ENCODE data around the gene KCNMB1.

Gene KCNMB1

DNA sequence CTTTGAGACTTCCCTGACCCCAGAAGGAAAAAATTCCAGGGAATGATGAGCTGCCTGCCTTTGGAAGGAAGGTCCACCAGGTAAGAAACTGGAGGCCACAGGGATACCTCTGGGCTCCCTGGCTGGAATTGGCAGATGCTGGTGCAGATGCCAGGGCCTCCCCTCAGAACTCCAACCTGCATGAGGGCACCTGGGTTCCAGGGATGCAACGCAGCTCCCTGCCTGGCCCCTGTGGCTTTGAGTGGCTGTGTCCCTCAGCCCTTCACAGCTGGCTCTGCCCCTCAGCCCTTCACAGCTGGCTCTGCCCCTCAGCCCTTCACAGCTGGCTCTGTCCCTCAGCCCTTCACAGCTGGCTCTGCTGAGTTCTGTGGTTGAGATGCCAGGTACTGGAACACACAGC is 13.9 kb downstream of the KCNMB1 start:
- DNase-seq (ENCODE audit: low read depth), result no peak

DNA sequence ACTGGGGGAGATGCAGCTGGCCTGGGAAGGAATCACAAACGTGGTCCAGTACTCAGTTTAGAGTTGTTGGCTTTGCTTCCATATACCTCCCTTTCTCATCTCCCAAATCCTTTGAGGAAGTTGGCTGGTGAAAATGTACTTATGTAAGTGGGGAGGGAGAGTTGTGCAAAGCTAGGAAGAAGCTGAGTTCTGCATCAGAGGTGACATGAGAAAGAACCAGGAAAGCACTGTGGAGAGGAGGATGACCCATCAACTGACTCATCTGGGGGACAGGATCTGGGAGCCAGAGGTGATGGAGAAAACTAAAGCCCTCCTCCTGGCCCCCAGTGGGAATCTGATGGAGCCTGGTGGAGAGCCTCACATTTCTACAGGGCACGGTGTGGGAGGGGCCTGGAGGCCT is 16.2 kb downstream of the KCNMB1 start:
- no peak for DNase-seq (ENCODE audit: low read depth)

DNA sequence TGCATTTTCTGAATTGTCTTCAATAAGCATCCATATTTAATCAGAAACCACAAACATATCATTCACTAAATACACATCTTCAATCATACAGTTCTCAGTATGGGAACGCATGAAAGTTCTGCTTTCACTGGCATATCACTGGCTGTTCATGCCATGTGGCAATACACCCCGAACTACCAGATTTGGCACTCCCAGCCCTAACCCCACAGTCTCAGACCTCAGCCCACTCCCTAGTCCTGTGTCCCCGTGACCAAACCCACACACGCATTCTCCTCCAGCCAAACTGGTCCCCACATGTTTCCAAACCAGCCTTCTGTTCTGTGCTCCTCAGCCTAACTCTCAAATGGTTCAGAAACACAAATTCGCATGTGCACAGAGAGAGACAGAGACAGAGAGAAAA is 20.6 kb downstream of the KCNMB1 start:
- no peak for DNase-seq (ENCODE audit: low read depth)

DNA sequence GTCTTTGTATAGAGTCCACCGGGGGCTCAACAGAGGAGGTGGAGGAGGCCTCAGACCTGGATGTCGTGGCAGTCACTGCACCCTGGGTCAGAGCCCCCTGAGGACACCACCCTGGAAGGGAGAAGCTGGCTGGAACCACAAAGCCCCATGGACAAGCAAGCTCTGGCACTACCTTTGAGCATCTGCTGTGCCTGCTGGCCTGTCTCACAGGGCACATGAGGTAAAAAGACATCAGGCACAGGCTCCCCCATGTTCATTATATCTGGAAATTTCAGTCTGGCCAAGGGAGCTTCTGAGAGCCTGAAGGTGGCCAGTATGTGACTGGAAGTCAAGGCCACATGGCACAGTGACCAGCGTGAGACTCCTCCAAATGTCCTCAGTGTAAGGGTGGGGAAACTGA is 22.9 kb downstream of the KCNMB1 start:
- no peak for DNase-seq (ENCODE audit: low read depth)

DNA sequence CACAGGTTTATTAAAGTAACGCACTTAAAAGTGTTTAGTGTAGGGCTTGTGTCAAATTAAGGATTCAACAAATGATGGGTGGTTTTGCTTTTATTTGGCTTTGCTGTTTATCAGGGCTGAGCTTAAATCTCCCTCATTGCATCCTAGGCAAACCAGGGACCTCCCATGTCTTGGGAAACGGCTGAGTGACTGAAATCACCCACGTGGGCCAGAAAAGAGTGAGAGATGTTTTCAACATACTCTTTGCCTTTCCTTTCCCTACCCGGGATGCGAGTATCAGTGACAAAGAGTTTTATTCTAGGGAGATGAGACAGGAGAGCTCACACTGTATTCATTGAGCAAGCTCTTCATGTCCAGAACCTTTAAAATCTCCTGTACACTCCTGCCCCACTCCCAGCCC is 23.3 kb downstream of the KCNMB1 start:
- no peak for DNase-seq (ENCODE audit: low read depth)

DNA sequence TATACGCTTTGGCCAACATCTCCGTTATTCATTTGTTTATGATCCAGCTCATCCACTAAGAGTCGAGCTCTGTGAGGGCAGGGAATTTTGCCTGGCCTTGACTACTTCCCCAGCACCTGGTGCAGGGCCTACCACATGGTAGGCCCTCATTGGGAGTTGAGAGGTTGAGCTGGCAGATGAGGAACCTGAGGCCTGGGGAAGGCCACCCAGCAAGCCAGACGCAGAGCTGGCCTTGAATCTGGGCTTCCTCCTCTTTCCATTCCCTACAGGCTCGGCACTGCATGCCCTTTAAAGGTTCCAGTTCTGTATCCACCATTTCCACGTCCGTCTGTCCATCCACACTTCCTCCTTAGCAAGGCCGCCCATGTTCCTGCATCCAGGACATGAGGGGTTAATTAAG is 24.2 kb downstream of the KCNMB1 start:
- DNase-seq (ENCODE audit: low read depth), result no peak

DNA sequence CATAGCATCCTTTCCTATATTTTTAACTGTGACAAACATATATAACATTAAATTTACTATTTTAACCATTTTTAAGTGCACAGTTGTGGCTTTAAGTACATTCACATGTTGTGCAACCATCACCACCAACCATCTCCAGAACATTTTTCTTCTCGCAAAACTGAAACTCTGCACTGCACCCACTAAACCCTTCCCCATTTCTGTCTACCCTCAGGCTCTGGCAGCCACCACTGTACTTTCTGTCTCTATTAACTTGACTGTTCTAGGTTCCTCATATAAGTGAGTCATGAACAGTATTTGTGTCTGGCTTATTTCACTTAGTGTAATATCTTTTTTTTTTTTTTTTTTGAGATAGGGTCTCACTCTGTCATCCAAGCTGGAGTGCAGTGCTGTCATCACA is 25.5 kb downstream of the KCNMB1 start:
- DNase-seq (ENCODE audit: low read depth), result no peak

DNA sequence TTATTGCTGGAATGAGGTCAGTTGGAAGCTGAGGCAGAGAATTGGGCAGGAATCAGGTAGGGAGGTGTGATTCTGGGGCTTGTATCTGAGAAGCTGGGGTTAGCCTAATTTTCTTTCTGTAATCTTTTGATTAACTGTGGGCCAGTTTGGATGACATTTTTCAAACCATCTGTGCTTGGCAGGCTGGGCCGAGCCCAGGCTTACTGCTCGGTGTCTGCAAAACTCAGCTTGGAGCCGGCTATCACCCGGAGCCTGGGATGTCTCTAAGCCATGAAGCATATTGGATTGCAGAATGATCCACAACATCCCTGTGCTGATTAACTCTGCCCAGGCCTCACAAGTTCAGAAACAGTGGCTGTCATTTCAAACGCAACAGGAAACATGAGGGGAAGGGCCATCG is 26.5 kb downstream of the KCNMB1 start:
- no peak for DNase-seq (ENCODE audit: low read depth)

DNA sequence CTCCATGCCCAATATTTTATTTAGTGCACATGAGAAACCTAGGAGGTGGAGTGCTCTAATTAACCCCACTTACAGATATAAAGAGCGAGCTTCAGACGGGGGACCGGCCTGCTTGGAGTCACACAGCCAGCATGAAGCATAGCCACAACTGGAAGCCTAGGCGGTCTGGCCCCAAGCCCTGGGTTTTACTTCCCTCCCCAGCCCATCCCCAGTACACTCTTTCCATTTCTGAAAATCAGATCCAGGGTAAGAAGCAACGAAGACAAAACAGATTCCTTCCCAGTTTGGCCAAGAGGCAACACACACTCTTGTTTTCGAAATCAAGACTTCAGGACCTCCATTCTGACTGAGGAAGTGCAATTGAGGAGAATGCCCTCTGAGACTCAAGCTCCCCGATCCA is 27.1 kb downstream of the KCNMB1 start:
- DNase-seq (ENCODE audit: low read depth), result no peak

DNA sequence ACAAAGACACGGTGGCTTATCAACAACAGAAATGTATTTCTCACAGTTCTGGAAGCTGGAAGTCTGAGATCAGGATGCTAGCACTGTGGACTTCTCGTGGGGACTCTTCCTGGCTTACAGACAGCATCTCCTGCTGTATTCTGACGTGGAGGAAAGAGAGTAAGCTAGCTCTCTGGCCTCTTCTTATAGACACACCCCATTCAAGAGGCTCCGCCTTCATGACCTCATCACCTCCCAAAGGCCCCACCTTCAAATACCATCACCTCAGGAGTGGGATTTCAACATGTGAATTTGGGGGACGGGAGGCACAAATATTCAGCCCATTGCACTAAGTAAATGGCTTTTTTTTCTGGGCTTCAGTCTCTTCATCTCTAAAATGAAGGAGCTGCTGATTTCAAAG is 27.6 kb downstream of the KCNMB1 start:
- no peak for DNase-seq (ENCODE audit: low read depth)

DNA sequence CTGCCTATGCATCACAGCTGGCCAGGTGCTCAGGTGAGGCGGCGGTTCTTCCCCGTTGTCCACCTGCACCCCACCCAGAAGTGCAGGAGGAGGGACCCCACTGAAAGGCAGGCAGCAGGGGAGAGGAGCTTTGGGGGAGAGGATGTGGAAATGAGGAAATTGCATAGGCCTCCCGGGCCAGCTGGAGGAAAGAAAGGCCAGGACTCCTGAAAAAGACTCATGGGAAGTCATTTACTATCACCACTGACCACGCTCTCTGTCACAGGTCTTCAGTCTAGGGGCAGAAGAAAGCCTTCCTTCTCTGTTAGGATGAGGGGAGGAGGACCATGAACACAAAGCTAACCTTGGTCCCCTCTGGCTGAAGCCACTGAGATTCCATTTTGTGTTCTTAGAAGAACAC is 28.1 kb downstream of the KCNMB1 start:
- DNase-seq (ENCODE audit: low read depth), result no peak

DNA sequence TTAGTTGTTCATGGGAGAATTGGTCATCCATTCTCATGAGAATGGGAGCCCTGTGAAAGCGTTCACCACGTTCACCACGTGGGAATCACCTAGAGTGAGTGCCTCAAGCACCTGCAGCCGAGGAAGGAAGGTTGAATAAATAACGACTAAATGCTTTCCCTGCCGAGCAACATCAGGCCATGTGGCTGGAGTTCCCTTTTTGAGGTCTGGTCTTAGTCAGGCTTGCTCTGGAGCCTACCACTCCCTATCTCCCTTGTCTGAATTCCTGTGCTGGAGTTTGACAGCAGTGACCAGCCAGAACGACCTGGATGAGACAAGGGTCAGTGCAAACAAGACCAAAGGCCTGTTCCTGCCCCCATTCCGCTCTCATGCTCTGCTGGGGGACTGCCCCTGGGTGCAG is 28.5 kb downstream of the KCNMB1 start:
- DNase-seq (ENCODE audit: low read depth), result no peak

DNA sequence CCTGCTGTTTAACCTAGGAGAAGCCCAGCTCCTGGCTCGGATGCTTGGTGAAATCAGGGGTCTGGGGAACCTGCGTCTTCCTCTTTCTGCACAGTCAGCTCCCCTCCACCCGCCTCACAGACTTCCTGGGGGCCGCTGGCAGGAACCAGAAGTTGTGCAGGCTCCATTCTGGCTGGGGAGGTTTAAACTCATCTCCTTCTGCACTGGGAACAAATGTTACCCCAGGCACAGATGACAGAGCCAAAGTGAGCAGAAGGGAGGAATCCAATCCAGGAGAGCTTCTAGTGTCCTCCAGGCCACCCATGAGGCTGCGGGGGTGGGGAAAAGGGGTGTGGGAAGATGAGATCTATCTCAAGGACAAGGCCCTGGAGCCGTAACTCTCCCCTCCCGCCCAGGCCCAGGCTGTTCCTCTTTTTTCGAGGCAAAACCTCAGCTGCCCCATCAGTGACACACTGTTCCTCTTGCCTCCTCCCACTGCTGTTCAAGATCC is 31.2 kb downstream of the KCNMB1 start:
- DNase-seq (ENCODE audit: low read depth), result no peak

DNA sequence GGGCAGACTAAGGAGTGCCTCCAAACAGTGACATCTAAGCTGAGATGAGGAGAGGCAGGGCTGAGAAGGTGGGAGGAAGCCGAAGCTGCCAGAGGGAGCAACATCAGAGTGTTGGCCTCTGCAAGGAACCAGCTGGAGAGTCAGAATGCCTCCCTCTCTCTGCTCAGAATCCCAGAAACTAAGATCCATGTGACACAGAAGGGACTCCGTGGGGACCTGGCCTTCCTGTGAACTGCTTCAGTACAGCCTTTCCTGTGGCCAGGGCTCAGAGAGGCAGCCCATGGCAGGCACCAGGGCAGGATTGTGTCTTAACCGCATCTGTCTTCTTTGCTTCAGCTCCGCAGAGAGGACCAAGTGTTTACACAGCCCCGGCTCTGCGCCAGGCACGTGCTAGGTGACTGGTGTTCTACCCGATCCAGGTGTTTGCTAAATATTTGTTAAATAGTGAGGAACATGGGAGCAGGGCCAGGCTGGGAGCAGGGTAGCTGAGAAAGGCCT is 33.5 kb downstream of the KCNMB1 start:
- DNase-seq (ENCODE audit: low read depth), result no peak

DNA sequence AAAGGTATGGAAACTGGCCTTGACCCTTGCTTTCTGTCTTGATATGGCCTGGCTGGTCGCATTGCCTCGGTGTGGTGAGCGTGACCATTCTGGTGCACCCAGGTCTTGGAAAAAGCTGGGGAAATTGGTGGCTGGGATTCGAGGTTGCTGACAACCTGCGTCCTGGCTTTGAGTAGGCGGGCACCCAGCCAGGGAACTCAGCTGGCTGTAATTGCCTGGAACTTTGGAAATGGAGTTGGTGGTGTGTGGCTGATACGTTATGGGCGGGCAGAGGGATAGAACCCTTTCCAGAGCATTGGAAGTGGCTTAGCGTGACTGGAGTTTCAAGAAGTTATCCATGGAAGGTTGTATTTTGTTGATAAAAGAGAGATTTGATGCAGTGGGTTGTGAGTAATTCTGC is 35.2 kb downstream of the KCNMB1 start:
- no peak for DNase-seq (ENCODE audit: low read depth)

DNA sequence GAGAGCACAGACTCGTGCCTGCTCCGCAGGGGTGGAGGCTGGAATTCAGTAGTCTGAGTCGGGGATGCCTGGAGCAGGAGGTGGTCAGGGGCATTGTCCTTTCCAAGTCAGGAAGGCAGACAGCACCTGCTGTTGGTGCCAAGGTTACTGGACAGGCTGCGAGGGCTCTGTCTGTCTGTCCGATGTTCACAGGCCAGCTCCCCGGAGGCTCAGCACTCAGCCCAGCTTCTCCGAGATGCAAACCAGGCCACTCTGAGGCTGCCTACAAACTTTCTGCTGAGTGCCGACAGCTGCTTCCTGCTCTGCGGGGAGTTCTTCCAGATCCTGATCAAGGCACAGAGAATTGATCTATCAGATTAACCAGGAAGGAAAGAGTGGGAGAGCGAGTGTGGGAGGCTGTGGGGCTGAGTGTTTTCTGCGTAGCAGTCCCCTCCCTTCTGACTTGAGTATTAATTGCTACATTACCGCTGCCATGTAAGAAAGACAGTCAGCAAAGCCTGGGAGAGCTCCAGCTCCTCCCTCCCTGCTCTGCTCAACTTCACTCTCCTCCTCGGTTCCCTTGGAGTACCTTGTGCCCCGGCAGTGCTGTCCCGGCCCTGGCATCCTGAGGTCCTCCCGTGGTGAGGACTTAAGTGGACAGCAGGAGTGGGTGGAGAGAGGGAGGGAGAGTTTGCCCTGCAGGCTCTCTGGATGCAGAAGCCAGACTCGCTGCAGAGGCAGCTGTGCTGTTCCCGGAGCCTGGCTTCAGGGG is 36.0 kb downstream of the KCNMB1 start:
- DNase-seq (ENCODE audit: low read depth), result no peak

DNA sequence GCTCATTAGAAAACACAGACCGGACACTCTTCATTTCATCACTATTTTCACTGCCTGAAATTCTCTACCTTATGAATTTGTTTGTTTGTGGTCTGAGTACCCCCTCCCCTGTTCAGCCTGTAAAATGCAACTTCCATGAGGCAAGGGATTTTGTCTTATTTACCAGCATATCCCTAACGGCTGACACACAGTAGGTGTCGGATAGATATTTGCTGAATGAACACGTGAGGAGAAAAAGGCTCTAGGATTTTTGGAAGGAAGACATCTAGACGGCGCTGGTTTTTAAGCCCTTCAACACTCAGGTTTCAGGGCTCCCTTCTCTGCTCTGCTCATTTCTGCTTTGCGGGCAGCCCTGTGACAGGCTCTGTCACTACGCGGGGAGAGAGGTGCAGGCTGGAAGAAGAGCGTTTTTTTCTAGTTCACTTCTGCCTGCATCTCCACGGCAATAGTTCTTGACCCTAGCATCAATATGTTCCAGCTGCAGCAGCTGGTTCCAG is 41.0 kb downstream of the KCNMB1 start:
- DNase-seq (ENCODE audit: low read depth), result no peak

DNA sequence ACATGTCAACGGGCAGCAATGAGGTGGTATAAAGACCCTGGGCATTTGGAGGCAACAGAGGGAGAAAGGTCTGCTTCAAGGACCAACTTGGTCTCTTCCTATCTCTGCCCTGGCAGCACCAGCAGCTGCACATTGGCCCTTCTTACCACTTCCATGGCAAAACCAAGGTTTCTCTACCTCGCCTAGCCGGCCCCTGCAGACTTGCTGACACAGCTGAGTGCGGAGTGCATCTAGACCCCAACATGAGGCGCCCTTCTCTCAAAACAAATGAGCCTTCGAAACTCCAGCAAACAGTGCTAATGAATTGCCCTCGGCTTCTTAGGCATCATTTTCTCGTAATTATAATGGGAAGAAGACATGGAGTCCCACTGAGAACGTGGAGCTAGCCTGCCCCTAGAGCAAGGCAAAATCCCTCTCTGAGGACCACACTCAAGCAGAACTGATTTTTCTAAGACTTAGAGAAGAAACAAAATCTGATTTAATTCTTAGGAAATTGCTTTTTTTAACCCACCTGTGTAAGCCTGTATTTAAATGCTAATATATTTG is 42.1 kb downstream of the KCNMB1 start:
- no peak for DNase-seq (ENCODE audit: low read depth)

DNA sequence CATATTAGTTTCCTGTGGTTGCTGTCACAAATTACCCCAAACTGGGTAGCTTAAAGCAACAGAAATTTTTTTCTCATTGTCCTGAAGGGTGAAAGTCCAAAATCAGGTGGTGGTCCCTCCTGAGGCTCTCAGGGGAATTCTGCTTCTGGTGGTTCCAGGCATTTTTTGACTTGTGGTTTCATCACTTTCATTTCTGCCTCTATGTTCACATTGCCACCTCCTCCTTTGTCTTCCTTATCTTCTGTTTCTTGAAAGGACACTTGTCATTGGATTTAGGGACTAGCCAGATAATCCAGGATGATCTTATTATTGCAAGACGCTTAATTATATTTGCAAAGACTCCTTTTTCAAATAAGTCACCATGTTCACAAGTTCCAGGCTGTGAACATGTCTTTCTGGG is 43.2 kb downstream of the KCNMB1 start:
- no peak for DNase-seq (ENCODE audit: low read depth)

DNA sequence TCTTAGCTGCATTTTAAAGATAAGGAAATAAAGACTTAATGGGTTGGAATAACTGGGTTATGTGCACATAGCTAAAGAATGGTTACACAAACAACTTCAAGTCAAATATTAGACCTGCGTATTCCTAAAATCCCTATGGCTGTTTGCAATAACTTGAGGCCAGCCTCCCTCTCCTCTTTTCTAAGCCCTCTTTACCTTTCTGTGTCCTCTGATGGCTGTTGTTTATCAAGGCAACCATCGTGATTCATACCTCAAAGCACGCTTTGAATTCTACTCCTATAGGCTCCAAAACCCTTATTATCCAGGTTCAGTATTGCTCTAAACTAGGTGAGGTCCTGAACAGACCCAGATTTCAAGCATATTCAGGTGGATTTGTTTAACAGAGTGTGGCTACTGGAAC is 46.0 kb downstream of the KCNMB1 start:
- DNase-seq (ENCODE audit: low read depth), result no peak

DNA sequence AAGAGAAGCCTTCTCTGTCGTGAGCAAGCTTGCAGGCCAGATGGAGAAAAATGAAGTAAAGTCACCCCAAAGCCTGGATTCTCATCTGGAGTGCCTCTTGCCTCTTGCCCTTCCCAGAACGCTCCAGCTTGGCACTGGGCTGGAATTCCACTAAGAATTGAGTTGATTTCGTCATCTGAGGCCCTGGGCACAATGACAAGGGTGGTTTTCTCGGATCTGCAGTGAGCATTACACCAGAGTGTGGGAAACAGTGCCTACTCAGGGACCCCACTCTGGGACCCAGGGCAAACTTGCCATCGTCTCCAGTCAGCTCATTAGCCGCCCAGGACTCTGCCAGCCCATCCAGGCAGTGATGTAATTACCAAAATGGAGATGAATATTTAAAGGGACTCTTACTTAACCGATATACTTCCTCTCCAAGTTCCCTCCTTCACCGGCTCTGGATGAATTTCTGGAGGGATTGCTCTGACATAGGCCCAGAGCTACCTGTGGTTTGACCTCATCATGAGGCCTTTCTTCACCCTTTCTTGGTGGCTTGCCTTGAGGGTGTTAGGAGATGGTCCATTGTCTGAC is 46.9 kb downstream of the KCNMB1 start:
- no peak for DNase-seq (ENCODE audit: low read depth)

DNA sequence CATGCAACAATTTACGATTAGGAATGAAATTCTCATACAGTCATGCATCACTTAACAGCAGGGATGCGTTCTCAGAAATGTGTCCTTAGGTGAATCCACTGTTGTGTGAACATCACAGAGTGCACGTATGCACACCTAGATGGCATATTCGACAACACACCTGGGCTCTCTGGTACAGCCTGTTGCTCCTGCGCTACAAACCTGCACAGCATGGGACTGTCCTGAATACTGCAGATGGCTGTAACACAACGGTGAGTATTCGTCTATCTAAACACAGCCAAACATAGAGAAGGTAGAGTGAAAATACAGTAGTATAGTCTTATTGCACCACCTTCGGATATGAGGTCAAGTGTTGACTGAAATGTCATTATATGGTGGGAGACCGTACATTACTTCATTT is 47.6 kb downstream of the KCNMB1 start:
- no peak for DNase-seq (ENCODE audit: low read depth)

DNA sequence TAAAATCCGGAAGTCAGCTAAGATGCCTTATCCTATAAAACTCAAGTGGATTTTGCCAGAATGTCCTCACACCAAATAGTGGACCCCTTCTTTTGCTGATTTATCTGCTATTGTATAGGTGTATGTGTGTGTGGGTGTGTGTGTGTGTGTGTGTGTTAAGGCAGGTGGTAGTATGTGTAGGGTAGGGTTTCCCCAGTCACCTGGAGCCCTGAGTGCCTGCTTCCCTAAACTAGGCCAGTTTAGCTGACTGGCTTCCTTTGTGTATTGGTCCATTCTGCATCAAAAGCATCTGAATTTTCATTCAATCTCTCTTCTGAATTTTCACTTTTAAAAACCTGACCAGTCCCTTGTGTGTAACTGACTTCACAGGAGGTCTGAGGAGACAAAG is 49.4 kb downstream of the KCNMB1 start:
- DNase-seq (ENCODE audit: low read depth), result no peak

Measured in amniotic epithelial cell (primary cell).